Retinal pigment epithelial cell (primary cell): Measurements from ENCODE around the gene RALB.

ENCODE experiments used
- DNase-seq: peaks from one replicate; pipeline ENCODE4 v3.0.0-alpha.2; 2010; ENCODE audit warnings: low read depth
- H3K4me3 ChIP-seq: 2 replicates; pipeline ENCODE4 v1.5.1; 2011; ENCODE audit warnings: mild to moderate bottlenecking, low read length, control low read depth, moderate library complexity
- CTCF ChIP-seq: conservative IDR thresholded peaks from 2 replicates; pipeline ENCODE4 v1.5.1; 2011; ENCODE audit warnings: low read depth, low read length, control low read depth, inconsistent platforms

Gene RALB

GRCh38 chr2:120265006-120265405 is 12.4 kb downstream of the RALB start:
- TF ChIP-seq CTCF, result no peak
- H3K4me3 ChIP-seq, result no peak overlapping the region
- DNase-seq, result no peak

GRCh38 chr2:120267348-120267747 is 14.7 kb downstream of the RALB start:
- no peak for DNase-seq
- no peak for TF ChIP-seq CTCF
- no peak overlapping the region for H3K4me3 ChIP-seq

- no peak for TF ChIP-seq CTCF
- no peak overlapping the region for H3K4me3 ChIP-seq
- DNase-seq, result no peak
Measured at GRCh38 chr2:120269076-120269744, 16.6 kb downstream of the RALB start.

- no peak for DNase-seq
- no peak overlapping the region for H3K4me3 ChIP-seq
- TF ChIP-seq CTCF, result no peak
Measured at GRCh38 chr2:120269816-120270215, 17.2 kb downstream of the RALB start.

GRCh38 chr2:120271711-120272379 is 19.2 kb downstream of the RALB start:
- H3K4me3 ChIP-seq, result no peak overlapping the region
- DNase-seq, result no peak
- TF ChIP-seq CTCF, result no peak

- no peak for TF ChIP-seq CTCF
- no peak overlapping the region for H3K4me3 ChIP-seq
- DNase-seq, result no peak
Measured at GRCh38 chr2:120272763-120273481, 20.3 kb downstream of the RALB start.
